ENCODE data around the gene PCDHA6.

GRCh38 chr5:140780512-140780911, 47.2 kb upstream of the PCDHA6 start:
- TF ChIP-seq CTCF (IDR thresholded peaks at IDR 0.05) (no peak), PRDM15 (CRISPR knock-in tag; IDR thresholded peaks at IDR 0.05) (no peak), USF2 (CRISPR knock-in tag; IDR thresholded peaks at IDR 0.05) (no peak), TEAD1 (CRISPR knock-in tag; IDR thresholded peaks at IDR 0.05) (no peak), MAX (CRISPR knock-in tag; IDR thresholded peaks at IDR 0.05) (no peak), ZNF512 (CRISPR knock-in tag; IDR thresholded peaks at IDR 0.05; ENCODE audit: borderline replicate concordance) (no peak)
